Pancreas (tissue), 10 donors: ENCODE results near the gene APLP1. TPM values are rescaled to one million over a fixed set of nuclear protein-coding genes. Genes with fewer than 3 reads are reported as not detected.

Experiments
- ATAC-seq, 4 donors: fragments of 200-7000 bp; cut with Tn5 transposase; one replicate each; pipeline versions ENCODE4 v1.8.0 to v1.9.1; 2020; ENCODE audit warnings: mild to moderate bottlenecking in 4 of 4, moderate library complexity in 4 of 4
- DNase-seq, 6 donors: peaks; one replicate each; pipeline ENCODE4 v3.0.0-alpha.2; 2020
- FAIRE-seq: peaks from 2 replicates; lab custom pipeline; 2012; peaks lifted over from hg19 to GRCh38; lab: Jason Lieb, UNC
- H3K27ac ChIP-seq, 4 donors: fragments of 200-600 bp; sonication (generic); 1 replicate in 3 of 4; 2 replicates in 1 of 4; pipeline versions ENCODE4 v1.5.0 to v1.8.0; 2020
- H3K27me3 ChIP-seq, 4 donors: fragments of 200-600 bp; one replicate each; pipeline ENCODE4 v1.8.0; 2021
- H3K36me3 ChIP-seq, 3 donors: fragments of 200-600 bp; sonication (generic) in 1 of 3; one replicate each; pipeline versions ENCODE4 v1.5.0 to v1.8.0; 2020 to 2021
- H3K4me1 ChIP-seq, 3 donors: fragments of 200-600 bp; one replicate each; pipeline ENCODE4 v1.8.0; 2021
- H3K4me3 ChIP-seq, 4 donors: fragments of 200-600 bp; sonication (generic) in 2 of 4; one replicate each; pipeline versions ENCODE4 v1.5.0 to v1.8.0; 2020 to 2021
- H3K9me3 ChIP-seq, 4 donors: fragments of 200-600 bp; one replicate each; pipeline ENCODE4 v1.8.0; 2021
- WGBS, 2 donors: extraction: QIAGEN DNeasy Blood & Tissue Kit; methylation state at CpG; one replicate each; pipeline ENCODE4 v1.1.7; 2013; 5-methylcytosine and 5-hydroxymethylcytosine counted together
- intact Hi-C, 3 donors: fragments of 100-400 bp; cut with DNase I; formaldehyde crosslinking; loops; one replicate each; pipeline versions ENCODE4 v1.11.1 to v1.14.2; 2022
- polyA plus RNA-seq, 2 donors: library from polyadenylated mRNA; stranded (reverse); fragments of 200-250 nt; gene quantifications; one replicate each; pipeline ENCODE4 v1.2.3, GENCODE V29; 2013
- total RNA-seq, 6 donors: library from RNA; stranded (reverse); fragmentation: NEBNext Ultra II Directional in 4 of 6; extraction: Animal tissue kit (Norgen Biotek cat#: 25700) in 4 of 6; gene quantifications; one replicate each; pipeline versions ENCODE4 v1.2.1 to v1.2.4, GENCODE V29; 2021 to 2023
- TF ChIP-seq, protein P1 (sequence below), 4 donors: fragments of 200-600 bp; sonication (generic) in 3 of 4; IDR thresholded peaks; one replicate each; pipeline versions ENCODE4 v1.5.0 to v1.8.0; 2021; ENCODE audit warnings: antibody characterized with exemption in 4 of 4
- donor health status: healthy with polysubstance abuse.
- donor health status: DM: no; HTN: no; CAD: no; lungs with moderate emphysema.
- donor health status: DM: no; HTN: no; CAD: no.
- donor health status: control.
- donor health status: control.
- donor health status: Bipolar disorder and iron deficiency.
- donor health status: DM: yes; HTN: yes; CAD: no.
- donor health status: DM: no; HTN: no; CAD: no.
- donor health status: DM: no; HTN: no; CAD: no.
- donor health status: DM: yes; HTN: yes; CAD: no.

APLP1 gene
- total and polyA plus RNA-seq, 8 donors, result 39.2 to 154 (median 53.5) TPM

DNA sequence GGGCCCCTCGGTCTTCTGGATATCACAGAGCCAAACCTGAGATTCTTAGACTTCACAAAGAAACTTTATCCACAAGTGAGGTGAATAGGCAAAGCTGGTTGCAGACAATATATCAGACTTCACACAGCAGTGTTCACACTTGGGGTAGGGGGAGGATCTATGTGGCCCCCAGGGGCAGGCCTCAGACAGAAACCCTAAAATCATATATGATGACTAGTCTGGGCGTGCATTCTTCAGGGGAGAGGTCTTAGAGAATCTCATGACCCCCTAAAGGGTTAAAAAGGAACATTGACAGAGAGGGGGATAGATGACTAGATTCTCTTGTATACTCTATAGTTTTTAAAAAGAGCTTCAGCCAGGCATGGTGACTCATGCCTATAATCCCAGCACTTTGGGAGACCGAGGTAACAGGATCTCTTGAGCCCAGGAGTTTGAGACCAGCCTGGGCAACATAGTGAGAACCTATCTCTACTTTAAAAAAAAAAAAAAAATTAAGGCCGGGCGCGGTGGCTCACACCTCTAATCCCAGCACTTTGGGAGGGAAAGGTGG is 36.9 kb downstream of the APLP1 start:
- Histone ChIP-seq H3K9me3 (no peaks in the 10 kb centered on the region), H3K4me1 (peaks cover 0 to 6% (median 0%) of the 10 kb centered on the region in 3 donors), H3K27ac (peak overlapping the region in 2 of 4 donors; percentile 20 to 79), H3K4me3 (no peak overlapping the region), H3K36me3 (no peaks in the 10 kb centered on the region), H3K27me3 (no peaks in the 10 kb centered on the region)
- intact Hi-C loops, result no loop called here
- no peak for FAIRE-seq
- TF ChIP-seq, protein P1, sequence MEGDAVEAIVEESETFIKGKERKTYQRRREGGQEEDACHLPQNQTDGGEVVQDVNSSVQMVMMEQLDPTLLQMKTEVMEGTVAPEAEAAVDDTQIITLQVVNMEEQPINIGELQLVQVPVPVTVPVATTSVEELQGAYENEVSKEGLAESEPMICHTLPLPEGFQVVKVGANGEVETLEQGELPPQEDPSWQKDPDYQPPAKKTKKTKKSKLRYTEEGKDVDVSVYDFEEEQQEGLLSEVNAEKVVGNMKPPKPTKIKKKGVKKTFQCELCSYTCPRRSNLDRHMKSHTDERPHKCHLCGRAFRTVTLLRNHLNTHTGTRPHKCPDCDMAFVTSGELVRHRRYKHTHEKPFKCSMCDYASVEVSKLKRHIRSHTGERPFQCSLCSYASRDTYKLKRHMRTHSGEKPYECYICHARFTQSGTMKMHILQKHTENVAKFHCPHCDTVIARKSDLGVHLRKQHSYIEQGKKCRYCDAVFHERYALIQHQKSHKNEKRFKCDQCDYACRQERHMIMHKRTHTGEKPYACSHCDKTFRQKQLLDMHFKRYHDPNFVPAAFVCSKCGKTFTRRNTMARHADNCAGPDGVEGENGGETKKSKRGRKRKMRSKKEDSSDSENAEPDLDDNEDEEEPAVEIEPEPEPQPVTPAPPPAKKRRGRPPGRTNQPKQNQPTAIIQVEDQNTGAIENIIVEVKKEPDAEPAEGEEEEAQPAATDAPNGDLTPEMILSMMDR (IDR thresholded peaks at IDR 0.05), result no peak
- no peak for DNase-seq
- no peak for ATAC-seq
- 79 to 88% methylated on average over 6 of the region's 6 CpGs for WGBS, 2 donors

DNA sequence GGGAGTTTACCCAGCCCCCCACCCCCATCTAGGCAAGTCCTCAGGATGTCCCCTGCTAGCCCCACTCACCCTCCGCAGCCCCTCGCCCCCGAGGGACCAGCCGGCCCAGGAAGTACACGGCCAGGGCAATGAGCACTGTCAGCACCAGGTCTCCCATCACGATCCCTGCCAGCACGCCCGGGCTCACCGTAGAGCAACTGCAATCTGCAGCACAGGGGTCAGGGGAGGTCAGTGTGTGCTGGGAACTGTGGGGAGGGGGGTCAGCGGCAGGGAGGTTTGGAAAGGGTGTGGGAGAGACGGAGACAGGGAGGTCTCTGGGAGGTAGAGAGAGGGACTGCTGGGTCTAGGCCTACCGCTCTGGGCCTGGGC is 39.0 kb downstream of the APLP1 start:
- Histone ChIP-seq H3K4me1 (peaks cover 0 to 14% (median 0%) of the 10 kb centered on the region in 3 donors), H3K27me3 (no peaks in the 10 kb centered on the region), H3K36me3 (no peaks in the 10 kb centered on the region), H3K9me3 (no peaks in the 10 kb centered on the region), H3K4me3 (peak overlapping the region in 1 of 4 donors; percentile 13), H3K27ac (peak overlapping the region in 1 of 4 donors; percentile 73)
- no peak for ATAC-seq
- FAIRE-seq, result no peak
- WGBS, 2 donors, result 56 to 72% methylated on average over 12 of the region's 12 CpGs
- TF ChIP-seq, protein P1 (IDR thresholded peaks at IDR 0.05), result no peak
- DNase-seq, result peak in 1 of 6 donors; percentile 19
- intact Hi-C loops, result no loop called here

DNA sequence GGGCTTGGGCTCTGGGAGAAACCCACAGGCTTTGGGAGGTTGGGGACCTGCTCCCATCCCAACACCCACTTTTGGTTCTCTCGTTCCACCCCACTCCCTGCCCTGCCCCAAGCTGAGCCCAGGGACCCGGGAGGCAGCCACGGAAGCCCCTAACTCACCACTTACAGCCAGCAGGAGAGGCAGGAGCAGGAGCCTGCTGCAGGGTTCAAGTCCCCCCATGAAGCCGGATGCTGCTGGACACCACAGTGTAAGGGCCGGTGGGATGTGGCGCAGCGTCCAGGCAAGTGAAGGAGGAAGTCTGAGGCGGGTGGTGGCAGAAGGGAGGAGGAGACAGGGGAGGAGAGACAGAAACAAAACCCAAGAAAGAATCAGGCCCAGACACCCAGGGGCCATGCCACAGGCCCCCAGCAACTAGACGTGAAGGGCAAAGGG is 39.7 kb downstream of the APLP1 start, which contains the start of gene TYROBP:
TSS of gene TYROBP (minus strand) at position 286 of the 432 bp plus-strand sequence. CDS start at position 219, 67 bp downstream.
- peak in 2 of 4 donors; percentile 15 to 32 for ATAC-seq
- intact Hi-C loops, result no loop called here

DNA sequence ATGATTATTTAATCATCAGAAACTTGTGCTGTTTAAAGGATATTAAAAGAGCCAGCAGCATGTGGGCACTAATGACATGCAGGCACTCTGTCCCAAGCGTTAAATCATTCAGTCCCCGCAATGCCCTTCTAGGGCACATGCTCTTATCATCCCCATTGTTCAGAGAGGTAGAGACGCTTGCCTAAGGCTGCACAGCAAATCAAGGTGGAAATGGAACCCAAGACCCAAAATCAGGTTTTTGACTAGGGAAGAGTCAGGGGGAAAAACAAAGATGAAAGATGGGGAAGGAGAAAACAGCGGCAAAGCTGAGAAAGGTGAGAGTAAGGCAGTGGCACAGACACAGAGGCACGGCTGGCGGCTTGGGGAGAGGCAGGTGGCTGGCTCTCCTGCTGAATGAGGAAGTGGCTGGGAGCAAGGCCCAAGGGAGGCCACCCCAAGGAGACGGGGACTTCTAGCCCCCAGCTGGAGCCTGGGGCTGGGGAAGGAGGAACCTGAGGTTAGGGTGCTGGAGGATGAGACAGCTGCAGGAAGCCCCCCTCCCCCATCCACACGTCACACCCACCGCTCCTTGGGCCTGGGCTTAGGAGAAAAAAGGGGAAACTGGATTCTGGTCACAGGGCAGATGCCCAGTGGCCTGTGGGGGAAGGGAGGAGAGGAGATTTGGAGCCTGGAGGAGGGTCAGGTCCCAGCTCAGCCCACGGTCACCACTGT is 40.8 kb downstream of the APLP1 start:
- ATAC-seq, result peak in 3 of 4 donors; percentile 37 to 69 (median 62)

More for the DNA sequence above, 39.7 kb downstream of the APLP1 start, which contains the start of gene TYROBP:
- Histone ChIP-seq H3K27me3 (no peaks in the 10 kb centered on the region), H3K9me3 (no peaks in the 10 kb centered on the region), H3K4me1 (peaks cover 0 to 15% (median 0%) of the 10 kb centered on the region in 3 donors), H3K27ac (peak within 1 kb of the TSS in 2 of 4 donors; percentile 33 to 73), H3K36me3 (no peaks in the 10 kb centered on the region), H3K4me3 (peak within 1 kb of the TSS in 1 of 4 donors; percentile 13)
- DNase-seq (peak in 1 of 6 donors; percentile 43), FAIRE-seq (no peak)
- TF ChIP-seq, protein P1 (IDR thresholded peaks at IDR 0.05), result no peak
- 76 to 80% methylated on average over 9 of the region's 9 CpGs for WGBS, 2 donors

More for the DNA sequence above, 40.8 kb downstream of the APLP1 start:
- peak overlapping the region in 2 of 4 donors; percentile 35 to 73 for H3K27ac ChIP-seq
- peaks cover 0 to 15% (median 0%) of the 10 kb centered on the region in 3 donors for H3K4me1 ChIP-seq
- 71 to 79% methylated on average over 10 of the region's 10 CpGs for WGBS, 2 donors
- FAIRE-seq (no peak), DNase-seq (peak in 1 of 6 donors; percentile 77)
- H3K27me3 ChIP-seq, result no peaks in the 10 kb centered on the region
- no peaks in the 10 kb centered on the region for H3K9me3 ChIP-seq
- no peaks in the 10 kb centered on the region for H3K36me3 ChIP-seq
- intact Hi-C loops, result no loop called here
- TF ChIP-seq, protein P1 (IDR thresholded peaks at IDR 0.05), result no peak
- H3K4me3 ChIP-seq, result no peak overlapping the region
